Measurements from ENCODE around the gene CHML. TPM values are rescaled to one million over a fixed set of nuclear protein-coding genes. Genes with fewer than 3 reads are reported as not detected.

CHML gene
- total and polyA plus RNA-seq, 2 experiments from 2014 or later, result 19.9 to 66.8 TPM

DNA sequence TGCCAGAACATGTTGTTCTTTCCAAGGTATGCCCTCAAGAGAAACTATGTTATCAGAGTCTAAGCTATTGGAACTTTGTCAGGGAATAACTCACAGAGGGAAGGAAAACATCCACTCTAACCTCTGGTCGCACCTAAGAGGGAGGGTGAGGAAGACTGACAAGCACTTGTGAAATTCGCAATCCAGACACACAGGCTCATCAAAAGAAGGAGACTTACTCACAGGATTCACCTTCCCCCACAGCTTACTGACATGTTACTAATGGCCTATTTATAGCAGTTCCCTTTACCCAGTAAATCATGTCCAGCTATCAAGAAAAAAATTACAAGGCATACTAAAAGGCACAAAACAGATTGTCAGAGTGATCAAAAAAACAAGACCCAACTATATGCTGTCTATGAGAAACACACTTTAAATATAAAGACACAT lies 48.8 kb upstream of the CHML start:
- Mint-ChIP-seq H3K9me3 (no peaks in the 10 kb centered on the region), H3K4me3 (no peak overlapping the region)

More for the DNA sequence above, 48.8 kb upstream of the CHML start:
- Histone ChIP-seq H3F3A (replicated peaks; ENCODE audit: low read depth) (no peaks in the 10 kb centered on the region), H2AFZ (no peak overlapping the region), H3K79me2 (replicated peaks; ENCODE audit: insufficient read depth) (no peaks in the 10 kb centered on the region), H3K27ac (ENCODE audit: low read depth) (no peak overlapping the region), H3K36me3 (ENCODE audit: insufficient read depth) (no peaks in the 10 kb centered on the region), H4K20me1 (replicated peaks; ENCODE audit: insufficient read depth) (no peaks in the 10 kb centered on the region), H3K27me3 (ENCODE audit: insufficient read depth) (no peaks in the 10 kb centered on the region), H3K9me2 (ENCODE audit: insufficient read depth) (no peaks in the 10 kb centered on the region), H3K4me3 (no peak overlapping the region), H3K4me2 (no peak overlapping the region), H3K4me1 (ENCODE audit: insufficient read depth) (no peaks in the 10 kb centered on the region)
- no peak for ATAC-seq
- Mint-ChIP-seq H3K27ac (no peak overlapping the region; the same call in 1 of the 2 replicates), H3K27me3 (ENCODE audit: insufficient read depth, low read depth, poor library complexity) (no peaks in the 10 kb centered on the region), H3K4me1 (no peaks in the 10 kb centered on the region), H3K36me3 (ENCODE audit: low read depth) (no peaks in the 10 kb centered on the region)
- DNase-seq (ENCODE audit: low spot score), result no peak
- TF ChIP-seq NANOG (IDR thresholded peaks at IDR 0.05; ENCODE audit: borderline replicate concordance) (no peak), EZH2 (IDR thresholded peaks at IDR 0.05; ENCODE audit: low read depth, unreplicated experiment) (no peak), CREB1 (CRISPR knock-in tag; IDR thresholded peaks at IDR 0.05; ENCODE audit: low read depth) (no peak), ZNF114 (CRISPR knock-in tag; IDR thresholded peaks at IDR 0.05) (no peak), POLR2AphosphoS5 (IDR thresholded peaks at IDR 0.05; ENCODE audit: low read depth) (no peak), EZH2phosphoT487 (IDR thresholded peaks at IDR 0.05; ENCODE audit: unreplicated experiment) (no peak), ZNF331 (CRISPR knock-in tag; IDR thresholded peaks at IDR 0.05; ENCODE audit: low read depth) (no peak), STAT1 (IDR thresholded peaks at IDR 0.05; ENCODE audit: unreplicated experiment) (no peak), JUNB (IDR thresholded peaks at IDR 0.05; ENCODE audit: unreplicated experiment) (no peak)
- TF ChIP-seq, protein P1, sequence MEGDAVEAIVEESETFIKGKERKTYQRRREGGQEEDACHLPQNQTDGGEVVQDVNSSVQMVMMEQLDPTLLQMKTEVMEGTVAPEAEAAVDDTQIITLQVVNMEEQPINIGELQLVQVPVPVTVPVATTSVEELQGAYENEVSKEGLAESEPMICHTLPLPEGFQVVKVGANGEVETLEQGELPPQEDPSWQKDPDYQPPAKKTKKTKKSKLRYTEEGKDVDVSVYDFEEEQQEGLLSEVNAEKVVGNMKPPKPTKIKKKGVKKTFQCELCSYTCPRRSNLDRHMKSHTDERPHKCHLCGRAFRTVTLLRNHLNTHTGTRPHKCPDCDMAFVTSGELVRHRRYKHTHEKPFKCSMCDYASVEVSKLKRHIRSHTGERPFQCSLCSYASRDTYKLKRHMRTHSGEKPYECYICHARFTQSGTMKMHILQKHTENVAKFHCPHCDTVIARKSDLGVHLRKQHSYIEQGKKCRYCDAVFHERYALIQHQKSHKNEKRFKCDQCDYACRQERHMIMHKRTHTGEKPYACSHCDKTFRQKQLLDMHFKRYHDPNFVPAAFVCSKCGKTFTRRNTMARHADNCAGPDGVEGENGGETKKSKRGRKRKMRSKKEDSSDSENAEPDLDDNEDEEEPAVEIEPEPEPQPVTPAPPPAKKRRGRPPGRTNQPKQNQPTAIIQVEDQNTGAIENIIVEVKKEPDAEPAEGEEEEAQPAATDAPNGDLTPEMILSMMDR (conservative IDR thresholded peaks at IDR 0.05; ENCODE audit: low read depth in 2 of 2), result no peak
- TF ChIP-seq, protein P2, sequence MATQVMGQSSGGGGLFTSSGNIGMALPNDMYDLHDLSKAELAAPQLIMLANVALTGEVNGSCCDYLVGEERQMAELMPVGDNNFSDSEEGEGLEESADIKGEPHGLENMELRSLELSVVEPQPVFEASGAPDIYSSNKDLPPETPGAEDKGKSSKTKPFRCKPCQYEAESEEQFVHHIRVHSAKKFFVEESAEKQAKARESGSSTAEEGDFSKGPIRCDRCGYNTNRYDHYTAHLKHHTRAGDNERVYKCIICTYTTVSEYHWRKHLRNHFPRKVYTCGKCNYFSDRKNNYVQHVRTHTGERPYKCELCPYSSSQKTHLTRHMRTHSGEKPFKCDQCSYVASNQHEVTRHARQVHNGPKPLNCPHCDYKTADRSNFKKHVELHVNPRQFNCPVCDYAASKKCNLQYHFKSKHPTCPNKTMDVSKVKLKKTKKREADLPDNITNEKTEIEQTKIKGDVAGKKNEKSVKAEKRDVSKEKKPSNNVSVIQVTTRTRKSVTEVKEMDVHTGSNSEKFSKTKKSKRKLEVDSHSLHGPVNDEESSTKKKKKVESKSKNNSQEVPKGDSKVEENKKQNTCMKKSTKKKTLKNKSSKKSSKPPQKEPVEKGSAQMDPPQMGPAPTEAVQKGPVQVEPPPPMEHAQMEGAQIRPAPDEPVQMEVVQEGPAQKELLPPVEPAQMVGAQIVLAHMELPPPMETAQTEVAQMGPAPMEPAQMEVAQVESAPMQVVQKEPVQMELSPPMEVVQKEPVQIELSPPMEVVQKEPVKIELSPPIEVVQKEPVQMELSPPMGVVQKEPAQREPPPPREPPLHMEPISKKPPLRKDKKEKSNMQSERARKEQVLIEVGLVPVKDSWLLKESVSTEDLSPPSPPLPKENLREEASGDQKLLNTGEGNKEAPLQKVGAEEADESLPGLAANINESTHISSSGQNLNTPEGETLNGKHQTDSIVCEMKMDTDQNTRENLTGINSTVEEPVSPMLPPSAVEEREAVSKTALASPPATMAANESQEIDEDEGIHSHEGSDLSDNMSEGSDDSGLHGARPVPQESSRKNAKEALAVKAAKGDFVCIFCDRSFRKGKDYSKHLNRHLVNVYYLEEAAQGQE (IDR thresholded peaks at IDR 0.05; ENCODE audit: unreplicated experiment), result no peak
- TF ChIP-seq, protein P3, sequence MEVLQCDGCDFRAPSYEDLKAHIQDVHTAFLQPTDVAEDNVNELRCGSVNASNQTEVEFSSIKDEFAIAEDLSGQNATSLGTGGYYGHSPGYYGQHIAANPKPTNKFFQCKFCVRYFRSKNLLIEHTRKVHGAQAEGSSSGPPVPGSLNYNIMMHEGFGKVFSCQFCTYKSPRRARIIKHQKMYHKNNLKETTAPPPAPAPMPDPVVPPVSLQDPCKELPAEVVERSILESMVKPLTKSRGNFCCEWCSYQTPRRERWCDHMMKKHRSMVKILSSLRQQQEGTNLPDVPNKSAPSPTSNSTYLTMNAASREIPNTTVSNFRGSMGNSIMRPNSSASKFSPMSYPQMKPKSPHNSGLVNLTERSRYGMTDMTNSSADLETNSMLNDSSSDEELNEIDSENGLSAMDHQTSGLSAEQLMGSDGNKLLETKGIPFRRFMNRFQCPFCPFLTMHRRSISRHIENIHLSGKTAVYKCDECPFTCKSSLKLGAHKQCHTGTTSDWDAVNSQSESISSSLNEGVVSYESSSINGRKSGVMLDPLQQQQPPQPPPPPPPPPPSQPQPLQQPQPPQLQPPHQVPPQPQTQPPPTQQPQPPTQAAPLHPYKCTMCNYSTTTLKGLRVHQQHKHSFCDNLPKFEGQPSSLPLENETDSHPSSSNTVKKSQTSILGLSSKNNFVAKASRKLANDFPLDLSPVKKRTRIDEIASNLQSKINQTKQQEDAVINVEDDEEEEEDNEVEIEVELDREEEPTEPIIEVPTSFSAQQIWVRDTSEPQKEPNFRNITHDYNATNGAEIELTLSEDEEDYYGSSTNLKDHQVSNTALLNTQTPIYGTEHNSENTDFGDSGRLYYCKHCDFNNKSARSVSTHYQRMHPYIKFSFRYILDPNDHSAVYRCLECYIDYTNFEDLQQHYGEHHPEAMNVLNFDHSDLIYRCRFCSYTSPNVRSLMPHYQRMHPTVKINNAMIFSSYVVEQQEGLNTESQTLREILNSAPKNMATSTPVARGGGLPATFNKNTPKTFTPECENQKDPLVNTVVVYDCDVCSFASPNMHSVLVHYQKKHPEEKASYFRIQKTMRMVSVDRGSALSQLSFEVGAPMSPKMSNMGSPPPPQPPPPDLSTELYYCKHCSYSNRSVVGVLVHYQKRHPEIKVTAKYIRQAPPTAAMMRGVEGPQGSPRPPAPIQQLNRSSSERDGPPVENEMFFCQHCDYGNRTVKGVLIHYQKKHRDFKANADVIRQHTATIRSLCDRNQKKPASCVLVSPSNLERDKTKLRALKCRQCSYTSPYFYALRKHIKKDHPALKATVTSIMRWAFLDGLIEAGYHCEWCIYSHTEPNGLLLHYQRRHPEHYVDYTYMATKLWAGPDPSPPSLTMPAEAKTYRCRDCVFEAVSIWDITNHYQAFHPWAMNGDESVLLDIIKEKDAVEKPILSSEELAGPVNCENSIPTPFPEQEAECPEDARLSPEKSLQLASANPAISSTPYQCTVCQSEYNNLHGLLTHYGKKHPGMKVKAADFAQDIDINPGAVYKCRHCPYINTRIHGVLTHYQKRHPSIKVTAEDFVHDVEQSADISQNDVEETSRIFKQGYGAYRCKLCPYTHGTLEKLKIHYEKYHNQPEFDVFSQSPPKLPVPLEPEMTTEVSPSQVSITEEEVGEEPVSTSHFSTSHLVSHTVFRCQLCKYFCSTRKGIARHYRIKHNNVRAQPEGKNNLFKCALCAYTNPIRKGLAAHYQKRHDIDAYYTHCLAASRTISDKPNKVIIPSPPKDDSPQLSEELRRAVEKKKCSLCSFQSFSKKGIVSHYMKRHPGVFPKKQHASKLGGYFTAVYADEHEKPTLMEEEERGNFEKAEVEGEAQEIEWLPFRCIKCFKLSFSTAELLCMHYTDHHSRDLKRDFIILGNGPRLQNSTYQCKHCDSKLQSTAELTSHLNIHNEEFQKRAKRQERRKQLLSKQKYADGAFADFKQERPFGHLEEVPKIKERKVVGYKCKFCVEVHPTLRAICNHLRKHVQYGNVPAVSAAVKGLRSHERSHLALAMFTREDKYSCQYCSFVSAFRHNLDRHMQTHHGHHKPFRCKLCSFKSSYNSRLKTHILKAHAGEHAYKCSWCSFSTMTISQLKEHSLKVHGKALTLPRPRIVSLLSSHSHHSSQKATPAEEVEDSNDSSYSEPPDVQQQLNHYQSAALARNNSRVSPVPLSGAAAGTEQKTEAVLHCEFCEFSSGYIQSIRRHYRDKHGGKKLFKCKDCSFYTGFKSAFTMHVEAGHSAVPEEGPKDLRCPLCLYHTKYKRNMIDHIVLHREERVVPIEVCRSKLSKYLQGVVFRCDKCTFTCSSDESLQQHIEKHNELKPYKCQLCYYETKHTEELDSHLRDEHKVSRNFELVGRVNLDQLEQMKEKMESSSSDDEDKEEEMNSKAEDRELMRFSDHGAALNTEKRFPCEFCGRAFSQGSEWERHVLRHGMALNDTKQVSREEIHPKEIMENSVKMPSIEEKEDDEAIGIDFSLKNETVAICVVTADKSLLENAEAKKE (CRISPR knock-in tag; IDR thresholded peaks at IDR 0.05), result no peak
- TF ChIP-seq, protein P4, sequence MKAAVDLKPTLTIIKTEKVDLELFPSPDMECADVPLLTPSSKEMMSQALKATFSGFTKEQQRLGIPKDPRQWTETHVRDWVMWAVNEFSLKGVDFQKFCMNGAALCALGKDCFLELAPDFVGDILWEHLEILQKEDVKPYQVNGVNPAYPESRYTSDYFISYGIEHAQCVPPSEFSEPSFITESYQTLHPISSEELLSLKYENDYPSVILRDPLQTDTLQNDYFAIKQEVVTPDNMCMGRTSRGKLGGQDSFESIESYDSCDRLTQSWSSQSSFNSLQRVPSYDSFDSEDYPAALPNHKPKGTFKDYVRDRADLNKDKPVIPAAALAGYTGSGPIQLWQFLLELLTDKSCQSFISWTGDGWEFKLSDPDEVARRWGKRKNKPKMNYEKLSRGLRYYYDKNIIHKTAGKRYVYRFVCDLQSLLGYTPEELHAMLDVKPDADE (IDR thresholded peaks at IDR 0.05), result no peak

Data from GM23338 (cell line).